H54 (cell line): ENCODE results near the gene ARHGEF11.
"Not testable (repeated sequence)": the region's sequence is repeated elsewhere in the genome, so short reads cannot be mapped to it uniquely, and the experiment has no call there.

Experiments used
- DNase-seq: peaks from one replicate; pipeline ENCODE4 v3.0.0; 2011; ENCODE audit warnings: low spot score, mixed read lengths; ENCODE audit not compliant: insufficient read length
- FAIRE-seq: peaks from 3 replicates; lab custom pipeline; 2011; peaks lifted over from hg19 to GRCh38; lab: Jason Lieb, UNC
- POLR2A ChIP-seq: IDR thresholded peaks from 2 replicates; pipeline ENCODE4 v1.6.1; 2011; ENCODE audit warnings: low read depth, mild to moderate bottlenecking, low read length

The ARHGEF11 gene

GRCh38 chr1:157080714-157081113, 35.2 kb upstream of the ARHGEF11 start:
- DNase-seq (no peak), FAIRE-seq (no peak)
- no peak for TF ChIP-seq POLR2A

DNA sequence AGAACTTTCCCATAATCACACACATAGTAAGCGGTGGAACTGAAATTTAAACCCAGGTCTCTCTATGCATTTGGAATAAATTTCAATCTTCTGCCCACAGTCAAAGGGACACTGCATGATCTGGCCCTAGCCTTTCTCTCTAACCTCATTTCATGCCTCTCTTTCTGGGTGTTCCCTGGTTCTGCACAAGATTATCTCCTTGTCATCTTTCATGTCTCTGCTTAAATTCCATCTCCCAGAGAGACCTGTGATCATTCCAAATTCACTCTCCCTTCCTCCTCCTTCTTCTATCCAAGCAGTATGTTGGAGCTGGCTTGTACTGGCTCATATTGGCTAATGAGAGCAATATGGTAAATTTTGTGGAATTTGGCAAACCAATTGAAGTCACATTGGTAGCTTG, 31.9 kb upstream of the ARHGEF11 start:
- TF ChIP-seq POLR2A = no peak
- no peak for FAIRE-seq
- no peak for DNase-seq

GRCh38 chr1:157073944-157074685, 28.6 kb upstream of the ARHGEF11 start:
- FAIRE-seq (no peak), DNase-seq (no peak)
- TF ChIP-seq POLR2A = no peak

DNA sequence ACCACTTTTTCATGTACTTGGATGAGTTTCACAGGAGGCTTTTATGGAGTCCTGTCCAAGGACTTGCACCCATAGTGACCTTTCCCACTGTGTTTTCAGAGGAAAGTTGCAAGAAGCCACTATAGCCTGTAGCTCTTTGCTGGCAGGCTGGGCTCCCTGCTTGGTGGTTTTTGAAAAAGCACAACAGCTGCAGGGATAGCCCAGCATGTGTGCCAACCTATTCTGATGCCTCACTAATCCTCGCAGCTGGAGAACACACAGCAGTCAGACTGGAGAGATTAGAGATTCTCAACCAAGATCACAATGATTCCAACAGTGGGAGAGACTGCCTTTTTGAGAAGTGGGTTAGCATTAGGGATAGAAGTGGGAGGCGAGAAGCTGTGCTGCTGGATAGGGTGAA, 24.1 kb upstream of the ARHGEF11 start:
- no peak for FAIRE-seq
- TF ChIP-seq POLR2A = no peak

GRCh38 chr1:157059241-157059640, 13.7 kb upstream of the ARHGEF11 start:
- FAIRE-seq, DNase-seq: not testable (repeated sequence)

More for the DNA sequence above, 24.1 kb upstream of the ARHGEF11 start:
- DNase-seq = no peak

- FAIRE-seq (no peak), DNase-seq (no peak)
- no peak for TF ChIP-seq POLR2A
Measured at GRCh38 chr1:157056269-157056668, 10.7 kb upstream of the ARHGEF11 start.

GRCh38 chr1:157055729-157056128, 10.2 kb upstream of the ARHGEF11 start:
- DNase-seq, FAIRE-seq: not testable (repeated sequence)

GRCh38 chr1:157050836-157051235, 5.3 kb upstream of the ARHGEF11 start:
- FAIRE-seq (no peak), DNase-seq (no peak)
- TF ChIP-seq POLR2A = no peak

- FAIRE-seq (no peak), DNase-seq (no peak)
- TF ChIP-seq POLR2A = no peak
Measured at GRCh38 chr1:157047062-157047410, 1.5 kb upstream of the ARHGEF11 start.

GRCh38 chr1:157044326-157044725, 1.2 kb downstream of the ARHGEF11 start:
- DNase-seq (no peak), FAIRE-seq (no peak)
- TF ChIP-seq POLR2A = no peak

- TF ChIP-seq POLR2A = no peak
- no peak for DNase-seq
- FAIRE-seq = no peak
Measured at GRCh38 chr1:157043685-157044084, 1.9 kb downstream of the ARHGEF11 start.

- FAIRE-seq (no peak), DNase-seq (no peak)
- TF ChIP-seq POLR2A = no peak
Measured at GRCh38 chr1:157042846-157043245, 2.7 kb downstream of the ARHGEF11 start.

DNA sequence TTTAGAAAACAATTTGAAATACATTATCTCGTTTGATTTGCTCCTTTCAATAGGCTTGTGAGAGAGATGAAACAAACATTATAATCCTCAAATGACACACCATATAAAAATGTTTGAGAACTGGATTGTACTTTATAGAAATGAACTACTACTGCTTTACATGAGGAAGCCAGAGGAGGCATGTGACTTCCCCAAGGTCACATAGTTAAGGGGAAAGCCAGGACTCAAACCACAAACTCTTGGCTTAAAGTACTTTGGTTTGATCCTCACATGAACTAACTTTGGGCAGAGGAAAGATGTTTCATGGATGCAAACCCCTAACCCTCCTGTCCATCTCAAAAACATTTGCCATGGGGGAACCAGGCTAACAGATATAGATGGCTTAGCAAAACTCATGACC, 4.7 kb downstream of the ARHGEF11 start:
- FAIRE-seq = no peak
- DNase-seq = no peak
- no peak for TF ChIP-seq POLR2A

DNA sequence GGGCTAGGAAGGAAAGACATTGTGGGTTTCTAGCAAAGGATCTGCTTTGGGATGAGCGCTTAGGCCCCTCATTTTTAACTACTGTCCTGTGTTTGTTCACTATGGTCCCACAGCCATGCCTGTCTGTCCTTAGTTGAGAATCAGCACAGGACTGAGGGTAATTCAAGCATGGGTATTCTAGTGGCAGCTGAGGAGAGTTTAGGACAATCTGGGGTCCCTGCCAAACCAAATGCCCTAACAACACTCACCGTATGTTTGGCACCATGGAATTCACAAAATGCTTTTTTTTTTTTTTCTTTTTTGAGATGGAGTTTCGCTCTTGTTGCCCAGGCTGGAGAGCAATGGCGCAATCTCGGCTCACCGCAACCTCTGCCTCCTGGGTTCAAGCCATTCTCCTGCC, 10.4 kb downstream of the ARHGEF11 start:
- DNase-seq (no peak), FAIRE-seq (no peak)
- no peak for TF ChIP-seq POLR2A

DNA sequence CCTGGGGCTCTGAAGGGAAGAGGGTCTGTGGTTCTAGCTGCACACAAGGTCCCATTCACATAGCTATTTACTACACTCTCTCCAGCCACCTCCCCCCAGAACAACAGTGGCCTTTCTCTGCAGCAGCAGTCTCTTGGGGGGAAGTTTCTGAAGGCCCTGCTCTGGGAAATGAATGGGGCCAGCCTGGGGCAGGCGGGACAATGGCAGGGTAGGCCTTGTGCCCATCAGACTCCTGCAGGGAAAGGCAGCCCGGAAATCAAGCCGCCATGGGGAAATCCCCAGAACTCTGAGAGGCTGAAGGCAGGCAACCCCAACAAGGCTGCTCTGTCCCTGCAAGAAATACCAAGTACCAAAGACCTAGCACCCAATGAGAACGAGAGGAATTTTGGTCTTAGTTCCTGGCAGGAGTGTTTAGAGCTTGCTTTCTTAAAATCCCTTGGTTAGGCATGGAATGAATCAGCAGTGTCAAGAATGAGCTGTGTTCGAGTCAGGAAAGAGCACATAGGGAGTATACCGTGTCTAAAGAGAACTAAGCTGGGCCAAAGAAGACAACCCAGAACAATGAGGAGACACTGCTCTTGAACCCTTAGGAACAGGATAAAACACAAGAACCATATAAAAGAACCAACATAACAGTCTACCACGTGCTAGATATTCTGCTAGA, 11.3 kb downstream of the ARHGEF11 start:
- no peak for DNase-seq
- no peak for TF ChIP-seq POLR2A
- FAIRE-seq = no peak

DNA sequence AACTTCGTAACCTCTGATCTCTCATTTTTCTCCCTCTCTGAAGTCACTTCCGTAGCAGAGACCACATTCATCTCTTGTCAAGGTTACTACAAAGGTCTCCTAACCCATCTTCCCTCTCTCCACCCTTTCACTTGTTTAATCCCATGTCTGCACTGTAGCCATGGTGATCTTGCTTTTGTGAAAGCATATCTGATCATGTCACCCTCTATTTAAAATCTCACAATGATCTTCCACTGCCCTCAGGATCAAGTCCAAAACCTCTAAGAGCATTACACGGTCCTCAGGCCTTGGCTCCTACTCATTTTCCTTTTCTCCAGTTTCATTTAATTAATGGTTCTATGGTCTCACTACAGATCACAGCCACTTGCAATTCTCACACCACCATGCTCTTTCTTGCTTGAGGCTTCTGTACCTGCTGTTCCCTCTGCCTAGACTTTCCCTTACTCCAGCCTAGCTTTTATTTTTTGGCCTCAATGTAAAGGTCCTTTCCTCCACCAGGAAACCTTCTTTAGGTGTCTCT, 12.1 kb downstream of the ARHGEF11 start:
- DNase-seq (no peak), FAIRE-seq (no peak)
- TF ChIP-seq POLR2A = no peak
